IMR-90 (cell line): ENCODE measurements around the gene KRT32. TPM values are rescaled to one million over a fixed set of nuclear protein-coding genes. Genes with fewer than 3 reads are reported as not detected.

Source experiments
- ATAC-seq: fragments of 200-7000 bp; cut with Tn5 transposase; 2 replicates; pipeline ENCODE4 v1.9.1; 2020; ENCODE audit warnings: low read depth, mild to moderate bottlenecking, moderate library complexity
- BruUV-seq: library from RNA; stranded (reverse); fragments of 400-500 nt; replicated peaks from 2 replicates; lab custom pipeline; 2021; lab: Mats Ljungman, UMichigan
- CTCF ChIA-PET: fragments of 300-600 bp; formaldehyde crosslinking; extraction: SDS; loops from one replicate; lab custom pipeline; 2021; ENCODE audit warnings: antibody characterized with exemption; lab: Yijun Ruan, JAX
- POLR2A ChIA-PET: fragments of 300-600 bp; sonication (Branson Sonifier 250); formaldehyde crosslinking; loops from one replicate; lab custom pipeline; 2022; ENCODE audit warnings: antibody characterized with exemption; ENCODE audit not compliant: unreplicated experiment; lab: Charles Lee
- DNase-seq: peaks from one replicate; pipeline ENCODE4 v3.0.0; 2013
- H2AFZ ChIP-seq: replicated peaks from 2 replicates; pipeline ENCODE3; 2013; ENCODE audit warnings: low read length, mild to moderate bottlenecking; ENCODE audit not compliant: poor library complexity
- H2AK5ac ChIP-seq: 2 replicates; pipeline ENCODE4 v1.6.1; 2013; ENCODE audit warnings: low read depth, low read length, inconsistent platforms
- H2AK9ac ChIP-seq: replicated peaks from 2 replicates; pipeline ENCODE3; 2013; ENCODE audit warnings: mild to moderate bottlenecking, low read depth, low read length, moderate library complexity; ENCODE audit not compliant: poor library complexity
- H2BK120ac ChIP-seq: 2 replicates; pipeline ENCODE4 v1.6.1; 2013; ENCODE audit warnings: low read depth, low read length, inconsistent platforms
- H2BK15ac ChIP-seq: 3 replicates; pipeline ENCODE4 v1.6.1; 2013; ENCODE audit warnings: low read depth, low read length, inconsistent platforms
- H2BK20ac ChIP-seq: 2 replicates; pipeline ENCODE4 v1.6.1; 2013; ENCODE audit warnings: low read depth, mild to moderate bottlenecking, inconsistent platforms, low read length, moderate library complexity
- H2BK5ac ChIP-seq: 2 replicates; pipeline ENCODE4 v1.6.1; 2013; ENCODE audit warnings: mild to moderate bottlenecking, low read depth, low read length, inconsistent platforms; ENCODE audit not compliant: poor library complexity, severe bottlenecking
- H3K14ac ChIP-seq: replicated peaks from 2 replicates; pipeline ENCODE4 v1.6.1; 2013; ENCODE audit warnings: low read depth, low read length, inconsistent platforms
- H3K18ac ChIP-seq: 2 replicates; pipeline ENCODE4 v1.6.1; 2013; ENCODE audit warnings: low read depth, low read length, control low read depth
- H3K23ac ChIP-seq: 2 replicates; pipeline ENCODE4 v1.6.1; 2013; ENCODE audit warnings: low read depth, low read length, inconsistent platforms
- H3K27ac ChIP-seq: 2 replicates; pipeline ENCODE4 v1.5.1; 2013; ENCODE audit warnings: mild to moderate bottlenecking, control low read depth, low read length; ENCODE audit not compliant: insufficient read depth
- H3K27me3 ChIP-seq: 2 replicates; pipeline ENCODE4 v1.6.1; 2013; ENCODE audit warnings: low read length; ENCODE audit not compliant: control insufficient read depth, insufficient read depth
- H3K36me3 ChIP-seq: 2 replicates; pipeline ENCODE4 v1.6.1; 2013; ENCODE audit warnings: low read length, mixed read lengths; ENCODE audit not compliant: control insufficient read depth, insufficient read depth
- H3K4ac ChIP-seq: 2 replicates; pipeline ENCODE4 v1.6.1; 2013; ENCODE audit warnings: low read depth, low read length, inconsistent platforms
- H3K4me1 ChIP-seq: 2 replicates; pipeline ENCODE4 v1.6.1; 2013; ENCODE audit warnings: low read length, mixed read lengths; ENCODE audit not compliant: control insufficient read depth, insufficient read depth
- H3K4me2 ChIP-seq: 2 replicates; pipeline ENCODE4 v1.6.1; 2013; ENCODE audit warnings: low read depth, mild to moderate bottlenecking, control low read depth, low read length, moderate library complexity
- H3K4me3 ChIP-seq: 2 replicates; pipeline ENCODE4 v1.5.1; 2013; ENCODE audit warnings: low read depth, mild to moderate bottlenecking, control low read depth, low read length, moderate library complexity; ENCODE audit not compliant: insufficient read depth
- H3K56ac ChIP-seq: 2 replicates; pipeline ENCODE4 v1.6.1; 2013; ENCODE audit warnings: low read length, inconsistent platforms; ENCODE audit not compliant: insufficient read depth; ENCODE audit errors: extremely low read depth
- H3K79me1 ChIP-seq, 2 experiments: 2 replicates each; pipeline ENCODE4 v1.6.1; 2013; ENCODE audit warnings: low read length in 2 of 2, inconsistent platforms in 1 of 2, low read depth in 1 of 2
- H3K9ac ChIP-seq: 2 replicates; pipeline ENCODE4 v1.6.1; 2013; ENCODE audit warnings: low read depth, low read length, control low read depth
- H3K9me1 ChIP-seq: 2 replicates; pipeline ENCODE4 v1.6.1; 2013; ENCODE audit warnings: low read length, inconsistent platforms; ENCODE audit not compliant: insufficient read depth
- H3K9me3 ChIP-seq: 2 replicates; pipeline ENCODE4 v1.6.1; 2013; ENCODE audit warnings: low read length; ENCODE audit not compliant: control insufficient read depth, insufficient read depth
- H4K20me1 ChIP-seq: 2 replicates; pipeline ENCODE4 v1.6.1; 2013; ENCODE audit warnings: low read length, inconsistent platforms; ENCODE audit not compliant: insufficient read depth
- H4K5ac ChIP-seq: 2 replicates; pipeline ENCODE4 v1.6.1; 2013; ENCODE audit warnings: mild to moderate bottlenecking, low read depth, low read length, control low read depth
- H4K8ac ChIP-seq, 2 experiments: 2 replicates each; pipeline ENCODE4 v1.6.1; 2013; ENCODE audit warnings: low read depth in 2 of 2, low read length in 2 of 2, control low read depth in 1 of 2, inconsistent platforms in 1 of 2
- H4K91ac ChIP-seq: 2 replicates; pipeline ENCODE4 v1.6.1; 2013; ENCODE audit warnings: low read depth, low read length, inconsistent platforms; ENCODE audit not compliant: insufficient read depth
- CHD1 ChIP-seq: IDR thresholded peaks from 2 replicates; pipeline ENCODE4 v1.6.1; 2012; ENCODE audit warnings: low read depth, low read length, improper control_type of control experiment
- CTCF ChIP-seq: conservative IDR thresholded peaks from 2 replicates; pipeline ENCODE4 v1.5.1; 2012; ENCODE audit warnings: mild to moderate bottlenecking, low read depth, low read length, improper control_type of control experiment
- MAFK ChIP-seq: IDR thresholded peaks from 2 replicates; pipeline ENCODE4 v1.6.1; 2012; ENCODE audit warnings: low read depth, low read length, improper control_type of control experiment
- MAZ ChIP-seq: IDR thresholded peaks from 2 replicates; pipeline ENCODE4 v1.6.1; 2012; ENCODE audit warnings: low read depth, mild to moderate bottlenecking, low read length, improper control_type of control experiment, moderate library complexity, borderline replicate concordance
- MXI1 ChIP-seq: IDR thresholded peaks from 2 replicates; pipeline ENCODE4 v1.6.1; 2012; ENCODE audit warnings: low read depth, mild to moderate bottlenecking, low read length, moderate library complexity, borderline replicate concordance
- NFE2L2 ChIP-seq: fragments of 150-350 bp; IDR thresholded peaks from 2 replicates; pipeline ENCODE4 v1.6.1; 2016; ENCODE audit warnings: low read depth, mild to moderate bottlenecking, low read length
- POLR2A ChIP-seq: IDR thresholded peaks from 2 replicates; pipeline ENCODE4 v1.6.1; 2012; ENCODE audit warnings: mild to moderate bottlenecking, low read depth, low read length
- RAD21 ChIP-seq: IDR thresholded peaks from 2 replicates; pipeline ENCODE4 v1.6.1; 2012; ENCODE audit warnings: low read length, improper control_type of control experiment
- RCOR1 ChIP-seq: IDR thresholded peaks from 2 replicates; pipeline ENCODE4 v1.6.1; 2012; ENCODE audit warnings: mild to moderate bottlenecking, low read length, improper control_type of control experiment; ENCODE audit not compliant: insufficient replicate concordance
- RFX5 ChIP-seq: IDR thresholded peaks from 2 replicates; pipeline ENCODE4 v1.8.0; 2012; ENCODE audit warnings: low read depth, mild to moderate bottlenecking, low read length, moderate library complexity
- SMC3 ChIP-seq: fragments of 150-350 bp; IDR thresholded peaks from 2 replicates; pipeline ENCODE4 v1.6.1; 2016; ENCODE audit warnings: low read depth, mild to moderate bottlenecking, antibody characterized with exemption, low read length, moderate library complexity
- WGBS, 2 experiments: methylation state at CpG; one replicate each; pipeline versions ENCODE4 v1.1.5 to v1.1.7; 2013; ENCODE audit warnings: missing lambda C conversion rate in 2 of 2; ENCODE audit not compliant: insufficient read length in 1 of 2; ENCODE audit errors: extremely low coverage in 2 of 2; 5-methylcytosine and 5-hydroxymethylcytosine counted together
- dilution Hi-C: fragments of 300-500 bp; cut with HindIII; formaldehyde crosslinking; loops from one replicate; pipeline ENCODE4 v1.14.3; 2018; ENCODE audit warnings: low sequenced_read_pairs; ENCODE audit not compliant: unreplicated experiment
- in situ Hi-C: fragments of 300-500 bp; cut with MboI; formaldehyde crosslinking; loops from 3 replicates; pipeline ENCODE4 v1.14.3; 2019; ENCODE audit warnings: low sequenced_read_pairs, inconsistent platforms, mixed read lengths
- intact Hi-C: fragments of 100-400 bp; cut with micrococcal nuclease; formaldehyde crosslinking; loops from 2 replicates; pipeline ENCODE4 v1.10.0; 2022
- polyA plus RNA-seq, 3 experiments: library from polyadenylated mRNA; depleted of rRNA; stranded (reverse); fragments of >200 nt; gene quantifications; 2 replicates each; pipeline ENCODE4 v1.2.3, GENCODE V29; 2012; ENCODE audit warnings: low replicate concordance in 1 of 3
- total RNA-seq: library from RNA; depleted of rRNA; stranded (reverse); fragments of >200 nt; gene quantifications from 2 replicates; pipeline ENCODE4 v1.2.3, GENCODE V29; 2012
- TF ChIP-seq, protein P1 (sequence below): fragments of 150-350 bp; IDR thresholded peaks from 2 replicates; pipeline ENCODE4 v1.6.1; 2016; ENCODE audit warnings: low read depth, mild to moderate bottlenecking, low read length, moderate library complexity, borderline replicate concordance
- TF ChIP-seq, protein P2 (sequence below): fragments of 150-350 bp; IDR thresholded peaks from 2 replicates; pipeline ENCODE4 v1.6.1; 2017; ENCODE audit warnings: mild to moderate bottlenecking, antibody characterized with exemption, low read length, low read depth

KRT32 gene
- total and polyA plus RNA-seq, 2 of the 4 experiments (the other 2 are of a cell fraction): 0.09 TPM; not detected in 1

- no peak for TF ChIP-seq CTCF
- no peak for TF ChIP-seq RAD21
- TF ChIP-seq RFX5: no peak
- no peak for TF ChIP-seq SMC3
- TF ChIP-seq MAZ: no peak
- TF ChIP-seq MXI1: no peak
- no peak for TF ChIP-seq NFE2L2
- TF ChIP-seq CHD1: no peak
- no peak for TF ChIP-seq MAFK
- TF ChIP-seq, protein P1, sequence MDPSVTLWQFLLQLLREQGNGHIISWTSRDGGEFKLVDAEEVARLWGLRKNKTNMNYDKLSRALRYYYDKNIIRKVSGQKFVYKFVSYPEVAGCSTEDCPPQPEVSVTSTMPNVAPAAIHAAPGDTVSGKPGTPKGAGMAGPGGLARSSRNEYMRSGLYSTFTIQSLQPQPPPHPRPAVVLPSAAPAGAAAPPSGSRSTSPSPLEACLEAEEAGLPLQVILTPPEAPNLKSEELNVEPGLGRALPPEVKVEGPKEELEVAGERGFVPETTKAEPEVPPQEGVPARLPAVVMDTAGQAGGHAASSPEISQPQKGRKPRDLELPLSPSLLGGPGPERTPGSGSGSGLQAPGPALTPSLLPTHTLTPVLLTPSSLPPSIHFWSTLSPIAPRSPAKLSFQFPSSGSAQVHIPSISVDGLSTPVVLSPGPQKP: no peak
- TF ChIP-seq POLR2A: no peak
- TF ChIP-seq, protein P2, sequence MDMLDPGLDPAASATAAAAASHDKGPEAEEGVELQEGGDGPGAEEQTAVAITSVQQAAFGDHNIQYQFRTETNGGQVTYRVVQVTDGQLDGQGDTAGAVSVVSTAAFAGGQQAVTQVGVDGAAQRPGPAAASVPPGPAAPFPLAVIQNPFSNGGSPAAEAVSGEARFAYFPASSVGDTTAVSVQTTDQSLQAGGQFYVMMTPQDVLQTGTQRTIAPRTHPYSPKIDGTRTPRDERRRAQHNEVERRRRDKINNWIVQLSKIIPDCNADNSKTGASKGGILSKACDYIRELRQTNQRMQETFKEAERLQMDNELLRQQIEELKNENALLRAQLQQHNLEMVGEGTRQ: no peak
- TF ChIP-seq RCOR1: no peak
- Histone ChIP-seq H3K56ac (no peak overlapping the region), H2BK20ac (no peak overlapping the region), H4K20me1 (no peaks in the 10 kb centered on the region), H2AK5ac (no peak overlapping the region; the same call in 1 of the 2 replicates), H4K8ac (no peak overlapping the region), H3K79me1 (no peaks in the 10 kb centered on the region), H3K14ac (no peak overlapping the region), H3K9me3 (peaks cover 14% of the 10 kb centered on the region), H3K18ac (no peak overlapping the region), H3K4me3 (no peak overlapping the region), H3K9ac (no peak overlapping the region), H3K36me3 (no peaks in the 10 kb centered on the region), H3K4me1 (peaks cover 2% of the 10 kb centered on the region; the same call in 1 of the 2 replicates), H2BK120ac (no peak overlapping the region), H2BK5ac (no peak overlapping the region), H3K9me1 (no peaks in the 10 kb centered on the region), H3K27ac (no peak overlapping the region), H3K27me3 (peaks cover 12% of the 10 kb centered on the region), H4K91ac (no peak overlapping the region), H4K5ac (no peak overlapping the region), H2BK15ac (no peak overlapping the region), H3K4ac (no peak overlapping the region), H2AFZ (no peak overlapping the region), H3K4me2 (no peak overlapping the region), H2AK9ac (no peak overlapping the region), H3K23ac (no peak overlapping the region)
- in situ Hi-C loops (no loop called here), dilution Hi-C loops (no loop called here), intact Hi-C loops (no loop called here)
- ChIA-PET POLR2A (no interaction called here), CTCF (no interaction called here)
- WGBS, 2 experiments: no CpG with 5 or more reads among the region's 1 CpG
- ATAC-seq: no peak
- DNase-seq: no peak
- BruUV-seq: no TSS peak
Measured at GRCh38 chr17:41455236-41455635, 11.9 kb downstream of the KRT32 start.
